HL-60 (cell line): ENCODE results near the gene DYNLT4.

Experiments used
- DNase-seq, 2 experiments: peaks; one replicate each; pipeline ENCODE4 v3.0.0-alpha.2; 2010 to 2020; ENCODE audit warnings: low read depth in 1 of 2, low spot score in 1 of 2
- H3K27ac ChIP-seq: fragments of 250-450 bp; sonication (Bioruptor Pico); replicated peaks from 2 replicates; pipeline ENCODE4 v1.5.1; 2020; ENCODE audit warnings: mild to moderate bottlenecking, moderate library complexity
- H3K27me3 ChIP-seq: fragments of 250-450 bp; sonication (Bioruptor Pico); 2 replicates; pipeline ENCODE4 v1.5.1; 2021; ENCODE audit warnings: mild to moderate bottlenecking, moderate library complexity; ENCODE audit not compliant: insufficient read depth, poor library complexity, severe bottlenecking
- H3K4me3 ChIP-seq: replicated peaks from 2 replicates; pipeline ENCODE4 v1.5.1; 2011; ENCODE audit warnings: mild to moderate bottlenecking, control low read depth, low read length; ENCODE audit not compliant: insufficient read depth
- GABPA ChIP-seq: IDR thresholded peaks from 2 replicates; pipeline ENCODE4 v1.6.1; 2012; ENCODE audit warnings: low read depth
- POLR2AphosphoS5 ChIP-seq: IDR thresholded peaks from 2 replicates; pipeline ENCODE4 v1.6.1; 2012; ENCODE audit warnings: low read depth
- SPI1 ChIP-seq: IDR thresholded peaks from 2 replicates; pipeline ENCODE4 v1.6.1; 2012; ENCODE audit warnings: low read depth, mild to moderate bottlenecking, borderline replicate concordance
- TF ChIP-seq, protein P1 (sequence below): IDR thresholded peaks from one replicate; pipeline ENCODE4 v1.5.1; 2011; ENCODE audit warnings: low read length, control low read depth, inconsistent platforms; ENCODE audit not compliant: insufficient read depth
- TF ChIP-seq, protein P2 (sequence below): IDR thresholded peaks from 2 replicates; pipeline ENCODE4 v1.6.1; 2012; ENCODE audit warnings: low read depth; ENCODE audit not compliant: insufficient replicate concordance

DYNLT4 gene

DNA sequence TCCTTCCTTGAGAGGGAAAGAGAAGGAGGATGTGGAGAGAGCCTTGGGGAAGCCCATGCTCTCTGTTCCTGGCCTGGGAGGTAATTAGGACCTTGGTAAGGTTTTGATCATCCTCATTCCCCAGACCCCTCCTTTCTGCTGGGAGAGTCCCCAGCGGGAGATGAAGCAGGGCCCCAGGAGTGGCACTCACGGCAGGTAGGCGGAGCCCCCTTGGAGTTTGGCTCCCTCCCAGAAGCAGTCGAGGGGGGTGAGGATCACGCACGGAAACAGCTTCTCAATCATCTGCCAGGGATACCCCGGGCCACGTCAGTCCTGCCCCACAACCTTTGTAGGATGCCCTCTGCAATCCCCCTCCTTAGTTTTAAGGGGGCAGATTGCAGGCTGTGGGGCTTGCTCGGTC, 24.4 kb upstream of the DYNLT4 start:
- TF ChIP-seq, protein P1, sequence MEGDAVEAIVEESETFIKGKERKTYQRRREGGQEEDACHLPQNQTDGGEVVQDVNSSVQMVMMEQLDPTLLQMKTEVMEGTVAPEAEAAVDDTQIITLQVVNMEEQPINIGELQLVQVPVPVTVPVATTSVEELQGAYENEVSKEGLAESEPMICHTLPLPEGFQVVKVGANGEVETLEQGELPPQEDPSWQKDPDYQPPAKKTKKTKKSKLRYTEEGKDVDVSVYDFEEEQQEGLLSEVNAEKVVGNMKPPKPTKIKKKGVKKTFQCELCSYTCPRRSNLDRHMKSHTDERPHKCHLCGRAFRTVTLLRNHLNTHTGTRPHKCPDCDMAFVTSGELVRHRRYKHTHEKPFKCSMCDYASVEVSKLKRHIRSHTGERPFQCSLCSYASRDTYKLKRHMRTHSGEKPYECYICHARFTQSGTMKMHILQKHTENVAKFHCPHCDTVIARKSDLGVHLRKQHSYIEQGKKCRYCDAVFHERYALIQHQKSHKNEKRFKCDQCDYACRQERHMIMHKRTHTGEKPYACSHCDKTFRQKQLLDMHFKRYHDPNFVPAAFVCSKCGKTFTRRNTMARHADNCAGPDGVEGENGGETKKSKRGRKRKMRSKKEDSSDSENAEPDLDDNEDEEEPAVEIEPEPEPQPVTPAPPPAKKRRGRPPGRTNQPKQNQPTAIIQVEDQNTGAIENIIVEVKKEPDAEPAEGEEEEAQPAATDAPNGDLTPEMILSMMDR = no peak
- no peak for TF ChIP-seq POLR2AphosphoS5
- TF ChIP-seq GABPA = no peak
- TF ChIP-seq, protein P2, sequence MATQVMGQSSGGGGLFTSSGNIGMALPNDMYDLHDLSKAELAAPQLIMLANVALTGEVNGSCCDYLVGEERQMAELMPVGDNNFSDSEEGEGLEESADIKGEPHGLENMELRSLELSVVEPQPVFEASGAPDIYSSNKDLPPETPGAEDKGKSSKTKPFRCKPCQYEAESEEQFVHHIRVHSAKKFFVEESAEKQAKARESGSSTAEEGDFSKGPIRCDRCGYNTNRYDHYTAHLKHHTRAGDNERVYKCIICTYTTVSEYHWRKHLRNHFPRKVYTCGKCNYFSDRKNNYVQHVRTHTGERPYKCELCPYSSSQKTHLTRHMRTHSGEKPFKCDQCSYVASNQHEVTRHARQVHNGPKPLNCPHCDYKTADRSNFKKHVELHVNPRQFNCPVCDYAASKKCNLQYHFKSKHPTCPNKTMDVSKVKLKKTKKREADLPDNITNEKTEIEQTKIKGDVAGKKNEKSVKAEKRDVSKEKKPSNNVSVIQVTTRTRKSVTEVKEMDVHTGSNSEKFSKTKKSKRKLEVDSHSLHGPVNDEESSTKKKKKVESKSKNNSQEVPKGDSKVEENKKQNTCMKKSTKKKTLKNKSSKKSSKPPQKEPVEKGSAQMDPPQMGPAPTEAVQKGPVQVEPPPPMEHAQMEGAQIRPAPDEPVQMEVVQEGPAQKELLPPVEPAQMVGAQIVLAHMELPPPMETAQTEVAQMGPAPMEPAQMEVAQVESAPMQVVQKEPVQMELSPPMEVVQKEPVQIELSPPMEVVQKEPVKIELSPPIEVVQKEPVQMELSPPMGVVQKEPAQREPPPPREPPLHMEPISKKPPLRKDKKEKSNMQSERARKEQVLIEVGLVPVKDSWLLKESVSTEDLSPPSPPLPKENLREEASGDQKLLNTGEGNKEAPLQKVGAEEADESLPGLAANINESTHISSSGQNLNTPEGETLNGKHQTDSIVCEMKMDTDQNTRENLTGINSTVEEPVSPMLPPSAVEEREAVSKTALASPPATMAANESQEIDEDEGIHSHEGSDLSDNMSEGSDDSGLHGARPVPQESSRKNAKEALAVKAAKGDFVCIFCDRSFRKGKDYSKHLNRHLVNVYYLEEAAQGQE = no peak
- TF ChIP-seq SPI1 = no peak
- Histone ChIP-seq H3K4me3 (no peak overlapping the region), H3K27ac (peak overlapping the region; percentile 76), H3K27me3 (no peaks in the 10 kb centered on the region)
- DNase-seq = no peak

DNA sequence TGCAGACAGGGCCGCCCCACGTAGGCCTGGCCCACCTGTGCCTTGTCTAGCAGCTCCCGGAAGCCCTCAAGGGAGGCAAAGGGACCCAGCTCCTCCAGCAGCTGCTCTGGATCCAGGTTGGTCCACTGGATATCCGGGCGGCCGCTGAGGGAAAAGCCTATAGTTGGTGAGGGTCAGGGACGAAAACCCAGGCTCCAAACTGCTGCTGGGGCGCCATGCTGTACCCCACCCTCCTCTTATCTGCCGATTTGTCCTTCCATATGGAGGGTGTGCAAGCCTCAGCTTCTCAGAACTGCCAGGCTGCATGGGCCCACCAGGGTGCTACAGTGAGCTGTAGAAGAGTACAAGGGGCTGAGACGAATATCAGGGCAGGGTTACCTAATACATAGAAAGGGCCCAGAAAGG, 23.8 kb upstream of the DYNLT4 start:
- H3K4me3 ChIP-seq = no peak overlapping the region
- no peak for DNase-seq
- H3K27me3 ChIP-seq = no peaks in the 10 kb centered on the region
- no peak for TF ChIP-seq SPI1
- no peak for TF ChIP-seq GABPA
- no peak for TF ChIP-seq POLR2AphosphoS5
- TF ChIP-seq, protein P2 = no peak
- H3K27ac ChIP-seq = peak overlapping the region; percentile 76

DNA sequence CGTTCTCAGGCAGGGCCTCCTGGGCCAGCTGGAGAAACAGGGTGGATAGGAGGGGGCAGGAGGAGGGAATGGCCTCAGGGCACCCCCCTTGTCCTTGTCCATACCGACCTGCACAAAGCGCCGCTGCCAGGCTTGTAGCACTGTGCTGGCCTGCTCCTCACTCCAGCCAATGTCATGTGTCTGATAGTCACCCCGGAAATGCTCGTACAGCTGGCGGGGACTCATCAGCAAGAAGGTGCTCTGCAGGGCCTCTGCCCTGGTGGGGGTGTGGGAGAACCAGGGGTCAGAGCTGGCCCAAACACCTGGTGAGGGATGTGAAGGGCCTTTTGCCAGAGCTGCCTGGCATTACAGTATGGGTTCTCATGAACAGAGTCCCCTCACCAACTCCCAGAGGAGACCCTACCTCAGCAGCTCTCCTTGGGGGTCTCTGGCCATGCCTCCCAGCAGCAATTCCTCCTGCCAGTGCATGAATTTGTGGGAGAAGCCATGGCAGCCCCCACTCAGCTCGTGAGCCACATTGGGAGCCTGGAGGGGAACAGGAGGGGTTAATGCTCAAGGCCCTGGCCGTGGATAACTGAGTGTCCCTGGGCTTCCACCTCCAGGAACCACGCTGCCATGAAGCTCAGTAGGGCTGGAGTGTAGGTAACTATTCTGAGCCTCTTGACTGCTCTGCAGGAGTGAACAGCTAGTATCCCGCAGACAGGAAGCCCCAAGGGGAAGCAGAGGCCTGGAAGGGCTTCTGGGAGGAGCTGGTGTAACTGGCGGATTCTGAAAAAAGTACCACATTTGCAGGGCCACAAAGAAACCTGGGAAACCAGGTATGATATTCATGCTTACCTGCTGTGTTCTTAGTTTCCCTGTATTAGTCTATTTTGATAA, 22.6 kb upstream of the DYNLT4 start:
- DNase-seq = peak in 1 of 2 experiments; percentile 64
- TF ChIP-seq, protein P2 = no peak
- TF ChIP-seq POLR2AphosphoS5 = peak; percentile 30; the same call in 1 of the 2 replicates
- TF ChIP-seq, protein P1 = no peak
- TF ChIP-seq GABPA = no peak
- H3K27me3 ChIP-seq = no peaks in the 10 kb centered on the region
- no peak overlapping the region for H3K4me3 ChIP-seq
- H3K27ac ChIP-seq = peak overlapping the region; percentile 76
